IMR-90 (cell line): ENCODE results near the gene MED12L. TPM values are rescaled to one million over a fixed set of nuclear protein-coding genes. Genes with fewer than 3 reads are reported as not detected.

ENCODE experiments used
- ATAC-seq: fragments of 200-7000 bp; cut with Tn5 transposase; 2 replicates; pipeline ENCODE4 v1.9.1; 2020; ENCODE audit warnings: low read depth, mild to moderate bottlenecking, moderate library complexity
- BruUV-seq: library from RNA; stranded (reverse); fragments of 400-500 nt; replicated peaks from 2 replicates; lab custom pipeline; 2021; lab: Mats Ljungman, UMichigan
- CTCF ChIA-PET: fragments of 300-600 bp; formaldehyde crosslinking; extraction: SDS; loops from one replicate; lab custom pipeline; 2021; ENCODE audit warnings: antibody characterized with exemption; lab: Yijun Ruan, JAX
- POLR2A ChIA-PET: fragments of 300-600 bp; sonication (Branson Sonifier 250); formaldehyde crosslinking; loops from one replicate; lab custom pipeline; 2022; ENCODE audit warnings: antibody characterized with exemption; ENCODE audit not compliant: unreplicated experiment; lab: Charles Lee
- DNase-seq: peaks from one replicate; pipeline ENCODE4 v3.0.0; 2013
- H2AFZ ChIP-seq: replicated peaks from 2 replicates; pipeline ENCODE3; 2013; ENCODE audit warnings: low read length, mild to moderate bottlenecking; ENCODE audit not compliant: poor library complexity
- H2AK5ac ChIP-seq: 2 replicates; pipeline ENCODE4 v1.6.1; 2013; ENCODE audit warnings: low read depth, low read length, inconsistent platforms
- H2AK9ac ChIP-seq: replicated peaks from 2 replicates; pipeline ENCODE3; 2013; ENCODE audit warnings: mild to moderate bottlenecking, low read depth, low read length, moderate library complexity; ENCODE audit not compliant: poor library complexity
- H2BK120ac ChIP-seq: 2 replicates; pipeline ENCODE4 v1.6.1; 2013; ENCODE audit warnings: low read depth, low read length, inconsistent platforms
- H2BK15ac ChIP-seq: 3 replicates; pipeline ENCODE4 v1.6.1; 2013; ENCODE audit warnings: low read depth, low read length, inconsistent platforms
- H2BK20ac ChIP-seq: 2 replicates; pipeline ENCODE4 v1.6.1; 2013; ENCODE audit warnings: low read depth, mild to moderate bottlenecking, inconsistent platforms, low read length, moderate library complexity
- H2BK5ac ChIP-seq: 2 replicates; pipeline ENCODE4 v1.6.1; 2013; ENCODE audit warnings: mild to moderate bottlenecking, low read depth, low read length, inconsistent platforms; ENCODE audit not compliant: poor library complexity, severe bottlenecking
- H3K14ac ChIP-seq: replicated peaks from 2 replicates; pipeline ENCODE4 v1.6.1; 2013; ENCODE audit warnings: low read depth, low read length, inconsistent platforms
- H3K18ac ChIP-seq: 2 replicates; pipeline ENCODE4 v1.6.1; 2013; ENCODE audit warnings: low read depth, low read length, control low read depth
- H3K23ac ChIP-seq: 2 replicates; pipeline ENCODE4 v1.6.1; 2013; ENCODE audit warnings: low read depth, low read length, inconsistent platforms
- H3K27ac ChIP-seq: 2 replicates; pipeline ENCODE4 v1.5.1; 2013; ENCODE audit warnings: mild to moderate bottlenecking, control low read depth, low read length; ENCODE audit not compliant: insufficient read depth
- H3K27me3 ChIP-seq: 2 replicates; pipeline ENCODE4 v1.6.1; 2013; ENCODE audit warnings: low read length; ENCODE audit not compliant: control insufficient read depth, insufficient read depth
- H3K36me3 ChIP-seq: 2 replicates; pipeline ENCODE4 v1.6.1; 2013; ENCODE audit warnings: low read length, mixed read lengths; ENCODE audit not compliant: control insufficient read depth, insufficient read depth
- H3K4ac ChIP-seq: 2 replicates; pipeline ENCODE4 v1.6.1; 2013; ENCODE audit warnings: low read depth, low read length, inconsistent platforms
- H3K4me1 ChIP-seq: 2 replicates; pipeline ENCODE4 v1.6.1; 2013; ENCODE audit warnings: low read length, mixed read lengths; ENCODE audit not compliant: control insufficient read depth, insufficient read depth
- H3K4me2 ChIP-seq: 2 replicates; pipeline ENCODE4 v1.6.1; 2013; ENCODE audit warnings: low read depth, mild to moderate bottlenecking, control low read depth, low read length, moderate library complexity
- H3K4me3 ChIP-seq: 2 replicates; pipeline ENCODE4 v1.5.1; 2013; ENCODE audit warnings: low read depth, mild to moderate bottlenecking, control low read depth, low read length, moderate library complexity; ENCODE audit not compliant: insufficient read depth
- H3K56ac ChIP-seq: 2 replicates; pipeline ENCODE4 v1.6.1; 2013; ENCODE audit warnings: low read length, inconsistent platforms; ENCODE audit not compliant: insufficient read depth; ENCODE audit errors: extremely low read depth
- H3K79me1 ChIP-seq, 2 experiments: 2 replicates each; pipeline ENCODE4 v1.6.1; 2013; ENCODE audit warnings: low read length in 2 of 2, inconsistent platforms in 1 of 2, low read depth in 1 of 2
- H3K9ac ChIP-seq: 2 replicates; pipeline ENCODE4 v1.6.1; 2013; ENCODE audit warnings: low read depth, low read length, control low read depth
- H3K9me1 ChIP-seq: 2 replicates; pipeline ENCODE4 v1.6.1; 2013; ENCODE audit warnings: low read length, inconsistent platforms; ENCODE audit not compliant: insufficient read depth
- H3K9me3 ChIP-seq: 2 replicates; pipeline ENCODE4 v1.6.1; 2013; ENCODE audit warnings: low read length; ENCODE audit not compliant: control insufficient read depth, insufficient read depth
- H4K20me1 ChIP-seq: 2 replicates; pipeline ENCODE4 v1.6.1; 2013; ENCODE audit warnings: low read length, inconsistent platforms; ENCODE audit not compliant: insufficient read depth
- H4K5ac ChIP-seq: 2 replicates; pipeline ENCODE4 v1.6.1; 2013; ENCODE audit warnings: mild to moderate bottlenecking, low read depth, low read length, control low read depth
- H4K8ac ChIP-seq, 2 experiments: 2 replicates each; pipeline ENCODE4 v1.6.1; 2013; ENCODE audit warnings: low read depth in 2 of 2, low read length in 2 of 2, control low read depth in 1 of 2, inconsistent platforms in 1 of 2
- H4K91ac ChIP-seq: 2 replicates; pipeline ENCODE4 v1.6.1; 2013; ENCODE audit warnings: low read depth, low read length, inconsistent platforms; ENCODE audit not compliant: insufficient read depth
- BHLHE40 ChIP-seq: fragments of 150-350 bp; IDR thresholded peaks from 2 replicates; pipeline ENCODE4 v1.6.1; 2016; ENCODE audit warnings: mild to moderate bottlenecking, low read depth, low read length
- CEBPB ChIP-seq: IDR thresholded peaks from 2 replicates; pipeline ENCODE4 v1.6.1; 2012; ENCODE audit warnings: low read depth, low read length, improper control_type of control experiment
- CHD1 ChIP-seq: IDR thresholded peaks from 2 replicates; pipeline ENCODE4 v1.6.1; 2012; ENCODE audit warnings: low read depth, low read length, improper control_type of control experiment
- CTCF ChIP-seq: conservative IDR thresholded peaks from 2 replicates; pipeline ENCODE4 v1.5.1; 2012; ENCODE audit warnings: mild to moderate bottlenecking, low read depth, low read length, improper control_type of control experiment
- ELK1 ChIP-seq: fragments of 150-350 bp; IDR thresholded peaks from 2 replicates; pipeline ENCODE4 v1.6.1; 2016; ENCODE audit warnings: low read depth, mild to moderate bottlenecking, low read length, moderate library complexity, borderline replicate concordance
- FOS ChIP-seq: fragments of 150-350 bp; IDR thresholded peaks from 2 replicates; pipeline ENCODE4 v1.6.1; 2016; ENCODE audit warnings: low read depth, low read length
- MAFK ChIP-seq: IDR thresholded peaks from 2 replicates; pipeline ENCODE4 v1.6.1; 2012; ENCODE audit warnings: low read depth, low read length, improper control_type of control experiment
- MAZ ChIP-seq: IDR thresholded peaks from 2 replicates; pipeline ENCODE4 v1.6.1; 2012; ENCODE audit warnings: low read depth, mild to moderate bottlenecking, low read length, improper control_type of control experiment, moderate library complexity, borderline replicate concordance
- MXI1 ChIP-seq: IDR thresholded peaks from 2 replicates; pipeline ENCODE4 v1.6.1; 2012; ENCODE audit warnings: low read depth, mild to moderate bottlenecking, low read length, moderate library complexity, borderline replicate concordance
- NFE2L2 ChIP-seq: fragments of 150-350 bp; IDR thresholded peaks from 2 replicates; pipeline ENCODE4 v1.6.1; 2016; ENCODE audit warnings: low read depth, mild to moderate bottlenecking, low read length
- POLR2A ChIP-seq: IDR thresholded peaks from 2 replicates; pipeline ENCODE4 v1.6.1; 2012; ENCODE audit warnings: mild to moderate bottlenecking, low read depth, low read length
- RAD21 ChIP-seq: IDR thresholded peaks from 2 replicates; pipeline ENCODE4 v1.6.1; 2012; ENCODE audit warnings: low read length, improper control_type of control experiment
- RCOR1 ChIP-seq: IDR thresholded peaks from 2 replicates; pipeline ENCODE4 v1.6.1; 2012; ENCODE audit warnings: mild to moderate bottlenecking, low read length, improper control_type of control experiment; ENCODE audit not compliant: insufficient replicate concordance
- RFX5 ChIP-seq: IDR thresholded peaks from 2 replicates; pipeline ENCODE4 v1.8.0; 2012; ENCODE audit warnings: low read depth, mild to moderate bottlenecking, low read length, moderate library complexity
- SMC3 ChIP-seq: fragments of 150-350 bp; IDR thresholded peaks from 2 replicates; pipeline ENCODE4 v1.6.1; 2016; ENCODE audit warnings: low read depth, mild to moderate bottlenecking, antibody characterized with exemption, low read length, moderate library complexity
- USF2 ChIP-seq: fragments of 150-350 bp; IDR thresholded peaks from 2 replicates; pipeline ENCODE4 v1.6.1; 2017; ENCODE audit warnings: mild to moderate bottlenecking, antibody characterized with exemption, low read length, low read depth
- WGBS, 2 experiments: methylation state at CpG; one replicate each; pipeline versions ENCODE4 v1.1.5 to v1.1.7; 2013; ENCODE audit warnings: missing lambda C conversion rate in 2 of 2; ENCODE audit not compliant: insufficient read length in 1 of 2; ENCODE audit errors: extremely low coverage in 2 of 2; 5-methylcytosine and 5-hydroxymethylcytosine counted together
- dilution Hi-C: fragments of 300-500 bp; cut with HindIII; formaldehyde crosslinking; loops from one replicate; pipeline ENCODE4 v1.14.3; 2018; ENCODE audit warnings: low sequenced_read_pairs; ENCODE audit not compliant: unreplicated experiment
- in situ Hi-C: fragments of 300-500 bp; cut with MboI; formaldehyde crosslinking; loops from 3 replicates; pipeline ENCODE4 v1.14.3; 2019; ENCODE audit warnings: low sequenced_read_pairs, inconsistent platforms, mixed read lengths
- intact Hi-C: fragments of 100-400 bp; cut with micrococcal nuclease; formaldehyde crosslinking; loops from 2 replicates; pipeline ENCODE4 v1.10.0; 2022
- polyA plus RNA-seq, 3 experiments: library from polyadenylated mRNA; depleted of rRNA; stranded (reverse); fragments of >200 nt; gene quantifications; 2 replicates each; pipeline ENCODE4 v1.2.3, GENCODE V29; 2012; ENCODE audit warnings: low replicate concordance in 1 of 3
- total RNA-seq: library from RNA; depleted of rRNA; stranded (reverse); fragments of >200 nt; gene quantifications from 2 replicates; pipeline ENCODE4 v1.2.3, GENCODE V29; 2012

MED12L gene
- total and polyA plus RNA-seq, 2 of the 4 experiments (the other 2 are of a cell fraction), result 0.05 to 0.18 TPM

- Histone ChIP-seq H3K9ac (no peak overlapping the region), H3K9me3 (no peaks in the 10 kb centered on the region), H3K9me1 (no peaks in the 10 kb centered on the region), H2AK5ac (no peak overlapping the region), H3K4me2 (no peak overlapping the region), H3K23ac (no peak overlapping the region), H3K36me3 (no peaks in the 10 kb centered on the region), H2AFZ (no peak overlapping the region), H2BK15ac (no peak overlapping the region), H3K27ac (no peak overlapping the region), H2AK9ac (no peak overlapping the region), H4K5ac (no peak overlapping the region), H3K27me3 (no peaks in the 10 kb centered on the region), H2BK120ac (no peak overlapping the region), H3K56ac (no peak overlapping the region), H3K79me1 (no peaks in the 10 kb centered on the region), H2BK20ac (no peak overlapping the region), H2BK5ac (no peak overlapping the region), H3K18ac (no peak overlapping the region), H3K14ac (no peak overlapping the region), H4K8ac (no peak overlapping the region), H3K4me1 (peaks cover 7% of the 10 kb centered on the region), H3K4ac (no peak overlapping the region), H4K91ac (no peak overlapping the region), H4K20me1 (no peaks in the 10 kb centered on the region), H3K4me3 (no peak overlapping the region)
- CTCF ChIA-PET, result no interaction called here
- BruUV-seq, result no TSS peak
- POLR2A ChIA-PET, result no interaction called here
- ATAC-seq, result no peak
- dilution Hi-C loops (no loop called here), in situ Hi-C loops (no loop called here), intact Hi-C loops (no loop called here)
- TF ChIP-seq MXI1 (no peak), CHD1 (no peak), RAD21 (no peak), NFE2L2 (no peak), USF2 (no peak), MAZ (no peak), BHLHE40 (no peak), RFX5 (no peak), CEBPB (no peak), CTCF (no peak), ELK1 (no peak), FOS (no peak), MAFK (no peak), POLR2A (no peak), SMC3 (no peak), RCOR1 (no peak)
- DNase-seq, result no peak
- no CpG with 5 or more reads among the region's 5 CpGs for WGBS, 2 experiments
Measured at GRCh38 chr3:151265166-151265565, 179.7 kb downstream of the MED12L start.
